Measurements from ENCODE around the gene PORCN. TPM values are rescaled to one million over a fixed set of nuclear protein-coding genes. Genes with fewer than 3 reads are reported as not detected.

The PORCN gene
- total RNA-seq, 2 donors from 2014 or later, result 11.1 to 19.1 TPM

DNA sequence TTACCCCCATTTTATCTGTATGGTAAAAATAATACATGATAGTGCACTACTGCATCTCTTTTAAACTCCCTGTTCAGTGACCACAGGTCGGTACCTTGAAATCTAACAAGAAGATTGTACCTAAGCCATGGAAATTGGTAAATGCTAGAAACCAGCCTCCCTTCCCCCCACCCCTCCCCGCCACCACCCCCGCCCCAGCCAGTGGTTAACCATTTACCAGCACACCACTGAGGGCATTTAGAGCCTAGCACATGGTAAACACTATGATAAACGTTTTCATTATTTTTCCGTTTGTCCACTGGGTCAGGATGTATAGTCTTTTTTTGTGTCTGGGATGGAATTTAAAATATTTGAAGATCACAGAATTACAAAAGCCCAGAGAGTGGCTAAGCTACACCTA lies 33.5 kb upstream of the PORCN start:
- intact Hi-C loops (cut with DNase I), result no loop called here
- no peak for DNase-seq
- no peak for ATAC-seq

DNA sequence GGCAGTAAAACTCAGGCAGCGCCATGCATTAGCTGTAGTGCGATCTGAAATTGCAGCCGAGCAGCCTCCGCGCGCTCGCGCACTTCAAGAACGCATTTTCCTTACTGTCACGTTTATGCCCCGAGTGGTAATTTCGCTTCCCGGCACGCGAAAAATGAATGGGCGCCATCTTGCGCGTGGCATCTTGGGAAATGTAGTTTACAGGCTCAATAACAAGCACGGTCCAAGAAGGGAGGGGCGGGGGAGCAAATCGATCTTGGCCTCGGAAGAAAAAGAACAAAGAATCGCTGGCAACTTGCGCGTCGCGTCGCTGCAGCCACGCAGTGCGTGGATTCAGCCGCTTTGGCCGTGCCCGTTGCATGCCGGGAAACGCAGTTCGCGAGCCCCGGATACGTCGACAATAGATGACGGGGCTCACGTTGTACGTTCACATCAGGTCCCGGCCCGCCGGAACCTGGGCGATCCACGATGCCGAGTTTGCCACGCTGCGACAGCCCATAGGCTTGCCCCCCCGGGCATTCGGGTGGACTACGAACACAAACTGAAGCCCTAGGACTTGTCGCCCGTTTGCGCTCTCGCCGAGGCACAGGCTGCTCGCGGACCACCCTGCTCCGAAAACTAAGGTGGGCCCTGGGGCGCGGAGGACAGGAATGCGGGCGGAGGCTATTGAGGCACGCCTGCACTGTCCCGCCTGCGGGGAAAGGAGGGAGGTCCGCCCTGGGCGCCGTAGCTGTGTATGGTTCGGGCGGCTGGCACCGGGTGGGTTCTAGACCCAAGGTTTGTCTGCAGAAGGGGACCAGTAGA lies 32.8 kb upstream of the PORCN start, which contains the start of gene FTSJ1:
Gene FTSJ1, plus strand, starts transcription at position 426 of the 804 bp plus-strand sequence. CDS start 1,849 bp downstream, outside the sequence.
- intact Hi-C loops (cut with DNase I), result no loop called here
- peak; percentile 92 for DNase-seq
- ATAC-seq, result peak; percentile 97 to 99

DNA sequence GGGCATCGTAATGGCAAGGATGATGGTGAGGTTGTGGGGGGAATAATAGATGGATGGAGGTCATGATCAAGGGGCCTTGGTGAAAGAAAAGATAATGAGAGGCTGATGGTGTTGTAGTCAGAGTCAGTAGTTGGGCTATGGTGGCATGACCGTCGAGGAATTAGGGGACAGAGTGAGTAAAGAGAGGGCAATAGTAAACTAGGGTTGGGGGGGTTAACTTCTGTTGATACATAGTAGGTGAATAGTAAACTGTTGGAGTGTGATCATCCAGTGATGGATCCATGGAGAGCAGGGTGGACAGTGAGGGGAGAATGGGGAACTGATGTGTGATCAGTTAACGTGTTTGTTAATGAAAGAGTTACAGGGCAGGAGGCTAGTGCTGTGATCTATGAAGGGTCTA lies 31.9 kb upstream of the PORCN start:
- no peak for DNase-seq
- intact Hi-C loops (cut with DNase I), result no loop called here
- no peak for ATAC-seq

DNA sequence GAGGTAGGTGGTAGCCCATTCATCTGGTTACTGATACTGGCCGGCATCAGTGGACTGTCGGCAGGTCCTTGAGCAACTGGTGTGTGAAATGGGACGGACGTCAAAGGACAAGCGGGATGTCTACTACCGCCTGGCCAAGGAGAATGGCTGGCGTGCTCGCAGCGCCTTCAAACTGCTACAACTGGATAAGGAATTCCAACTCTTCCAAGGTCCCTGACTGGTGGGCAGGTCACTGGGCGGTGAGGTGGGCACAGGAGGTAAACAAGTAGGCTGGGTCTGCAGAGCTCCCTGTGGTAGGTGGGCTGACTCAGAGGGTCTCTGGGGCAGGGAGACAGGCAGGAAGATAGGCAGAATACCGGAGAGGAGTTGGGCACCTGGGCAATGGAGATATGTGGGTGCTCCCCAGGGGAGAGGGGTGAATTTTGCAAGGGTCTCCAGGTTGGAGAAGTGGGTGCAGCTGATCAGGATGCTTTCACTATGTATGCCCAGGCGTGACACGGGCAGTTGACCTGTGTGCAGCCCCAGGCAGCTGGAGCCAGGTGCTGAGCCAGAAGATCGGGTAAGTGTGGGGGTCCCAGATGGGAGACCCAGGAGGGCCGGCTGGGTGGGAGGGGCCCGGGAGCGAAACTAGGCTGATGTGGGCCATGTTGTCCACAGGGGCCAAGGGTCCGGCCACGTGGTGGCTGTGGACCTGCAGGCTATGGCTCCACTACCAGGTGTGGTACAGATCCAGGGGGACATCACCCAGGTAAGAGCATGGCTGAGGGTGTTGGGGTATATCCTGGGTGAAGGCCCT lies 30.6 kb upstream of the PORCN start:
- ATAC-seq, result no peak
- intact Hi-C loops (cut with DNase I), result no loop called here
- DNase-seq, result no peak

DNA sequence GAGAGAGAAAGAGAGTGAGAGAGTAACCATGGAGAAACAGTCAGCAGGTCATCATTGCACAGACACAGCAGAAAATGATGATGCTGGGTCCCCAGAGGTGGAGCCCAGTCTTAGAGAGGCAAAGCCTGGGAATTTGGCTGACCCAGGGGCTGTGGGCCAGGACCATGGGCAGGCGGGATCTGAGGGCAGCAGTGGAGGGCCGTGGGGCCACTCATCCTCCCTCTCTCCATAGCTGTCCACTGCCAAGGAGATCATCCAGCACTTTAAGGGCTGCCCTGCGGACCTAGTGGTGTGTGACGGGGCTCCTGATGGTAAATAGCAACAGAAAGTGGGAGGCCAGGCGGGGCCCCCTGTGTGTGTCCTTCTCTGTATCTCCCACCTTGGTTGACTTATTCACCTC lies 30.0 kb upstream of the PORCN start:
- intact Hi-C loops (cut with DNase I), result no loop called here
- ATAC-seq, result no peak
- no peak for DNase-seq

DNA sequence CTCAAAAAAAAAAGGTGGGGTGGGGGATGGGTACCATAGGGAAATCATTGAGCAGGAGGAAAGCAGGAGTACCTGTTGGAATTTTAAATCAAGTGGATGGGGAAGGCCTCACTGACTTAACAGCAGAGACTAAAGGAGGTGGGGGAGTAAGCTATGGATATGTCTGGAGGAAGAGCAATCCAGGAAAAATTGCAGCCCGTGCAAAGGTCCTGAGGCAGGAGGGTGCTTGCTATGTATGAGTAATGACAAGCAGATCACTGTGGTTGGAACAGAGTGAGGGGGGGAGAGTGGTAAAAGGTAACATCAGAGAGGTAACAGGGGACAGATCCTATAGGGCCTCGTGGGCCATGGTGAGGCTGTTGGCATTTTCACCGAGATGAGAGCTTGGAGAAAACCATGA lies 28.6 kb upstream of the PORCN start:
- intact Hi-C loops (cut with DNase I), result no loop called here

DNA sequence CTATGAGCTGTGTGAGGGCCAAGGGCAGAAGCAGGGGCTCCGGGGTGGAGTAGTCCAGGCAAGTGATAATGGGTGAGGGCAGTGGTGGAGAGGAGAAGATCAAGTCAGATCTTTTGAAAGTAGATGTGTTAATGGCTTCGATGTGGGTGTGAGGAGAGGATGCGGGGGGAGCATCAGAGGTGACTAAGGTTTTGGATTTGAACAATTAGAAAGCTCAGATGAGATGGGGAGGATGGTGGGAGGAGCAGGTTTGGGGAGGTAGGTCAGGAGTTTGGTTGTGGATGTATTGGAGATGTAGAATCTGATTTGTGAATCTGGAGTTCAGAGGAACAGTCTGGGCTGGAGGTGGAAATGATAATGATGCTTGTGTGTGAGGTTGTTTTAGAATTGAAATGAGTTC lies 28.2 kb upstream of the PORCN start:
- ATAC-seq (no peak), DNase-seq (no peak)
- intact Hi-C loops (cut with DNase I), result no loop called here

More for the DNA sequence above, 28.6 kb upstream of the PORCN start:
- ATAC-seq, result no peak
- no peak for DNase-seq

DNA sequence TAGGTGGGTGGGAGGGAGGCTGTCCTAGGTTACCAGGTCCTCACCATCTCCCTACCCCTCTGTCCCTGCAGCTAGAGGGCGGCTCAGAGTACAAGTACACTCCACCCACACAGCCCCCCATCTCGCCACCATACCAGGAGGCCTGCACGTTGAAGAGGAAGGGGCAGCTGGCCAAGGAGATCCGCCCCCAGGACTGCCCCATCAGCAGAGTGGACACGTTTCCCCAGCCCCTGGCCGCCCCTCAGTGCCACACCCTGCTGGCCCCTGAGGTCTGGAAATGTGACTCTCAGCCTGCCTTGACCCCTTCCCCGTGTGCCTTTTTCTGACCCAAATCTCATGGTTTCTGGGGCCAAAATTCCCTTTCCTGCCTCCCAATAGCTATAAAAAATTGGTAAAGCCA lies 26.3 kb upstream of the PORCN start:
- intact Hi-C loops (cut with DNase I), result no loop called here
- DNase-seq, result no peak
- ATAC-seq, result no peak

DNA sequence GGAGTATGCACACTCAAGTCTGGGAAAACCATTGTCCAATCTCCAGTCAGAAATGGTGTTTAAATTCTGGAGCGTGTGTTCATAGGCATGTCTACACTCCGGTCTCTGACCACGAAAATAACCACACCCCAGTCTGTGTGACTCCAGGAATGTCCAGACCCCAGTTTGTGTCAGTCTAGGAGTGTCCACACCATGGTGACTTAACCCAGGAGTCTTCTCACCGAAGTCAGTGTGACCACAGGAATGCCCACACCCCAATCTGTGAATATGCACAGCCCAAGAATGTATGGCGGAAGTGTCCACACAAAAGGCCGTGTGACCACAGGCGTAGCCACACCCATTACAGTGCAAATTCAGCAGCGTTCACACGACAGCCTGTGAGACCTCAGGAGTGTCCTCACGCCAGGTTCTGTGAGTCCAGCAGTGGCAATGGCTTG lies 21.4 kb upstream of the PORCN start:
- DNase-seq, result no peak
- ATAC-seq, result no peak
- intact Hi-C loops (cut with DNase I), result no loop called here

DNA sequence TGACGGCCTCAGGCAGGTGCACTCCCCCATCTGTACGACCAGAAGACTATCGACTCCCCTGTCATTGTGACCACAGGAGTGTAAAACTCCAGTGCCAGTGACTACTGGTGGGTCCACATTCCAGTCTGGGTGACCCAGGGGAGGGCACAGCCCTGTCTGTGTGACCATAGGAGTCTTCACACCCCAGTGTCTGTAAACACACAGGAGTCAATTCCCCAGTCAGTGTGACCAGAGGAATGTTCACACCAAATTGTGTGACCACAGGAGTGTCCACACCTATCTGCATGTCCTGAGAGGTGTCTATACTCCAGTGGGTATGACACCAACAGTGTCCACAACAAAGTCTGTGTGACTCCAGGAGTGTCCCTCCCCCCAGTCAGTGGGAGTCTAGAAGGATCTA lies 20.8 kb upstream of the PORCN start:
- no peak for DNase-seq
- ATAC-seq, result no peak
- intact Hi-C loops (cut with DNase I), result no loop called here

DNA sequence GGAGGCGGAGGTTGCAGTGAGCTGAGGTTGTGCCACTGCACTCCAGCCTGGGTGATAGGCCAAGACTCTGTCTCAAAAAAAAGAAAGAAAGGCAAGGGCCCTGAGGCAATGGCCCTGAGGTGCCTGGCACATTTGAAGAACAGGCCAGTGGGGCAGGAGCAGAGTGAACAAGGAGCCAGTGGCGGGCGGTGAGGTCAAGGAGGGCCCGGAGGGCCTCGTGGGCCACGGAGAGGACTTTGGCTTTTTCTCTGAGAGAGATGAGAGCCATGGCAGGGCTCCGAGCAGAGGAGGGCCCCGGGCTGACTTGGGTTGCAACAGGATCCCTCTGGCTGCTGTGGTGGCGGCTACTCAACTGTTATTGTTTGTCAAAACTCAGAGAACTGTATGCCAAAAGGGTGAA lies 19.5 kb upstream of the PORCN start:
- DNase-seq, result no peak
- intact Hi-C loops (cut with DNase I), result no loop called here
- ATAC-seq, result no peak

DNA sequence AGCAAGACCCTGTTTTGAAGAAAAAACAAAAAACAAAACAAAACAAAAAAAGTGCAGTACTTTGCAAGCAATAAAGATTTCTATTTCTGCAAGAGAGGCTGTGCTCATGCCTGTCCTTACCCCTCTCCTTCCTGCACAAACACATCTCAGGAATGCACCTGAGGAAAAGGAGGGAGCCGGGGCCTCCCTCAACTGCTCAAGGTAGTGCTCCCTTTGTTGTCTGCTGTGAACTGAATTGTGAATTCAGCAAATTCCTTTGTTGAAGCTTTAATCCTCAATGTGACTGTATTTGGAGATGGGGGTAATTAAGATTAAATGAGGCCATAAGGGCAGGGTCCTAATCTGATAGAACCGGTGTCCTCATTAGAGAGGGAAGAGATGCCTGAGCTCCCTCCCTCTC lies 18.9 kb upstream of the PORCN start:
- DNase-seq (no peak), ATAC-seq (no peak)
- intact Hi-C loops (cut with DNase I), result loop anchor here in 1 of 2 donors (10.0 kb wide), 1 partner anchor 405 kb away; no protein-coding TSS in a partner anchor

DNA sequence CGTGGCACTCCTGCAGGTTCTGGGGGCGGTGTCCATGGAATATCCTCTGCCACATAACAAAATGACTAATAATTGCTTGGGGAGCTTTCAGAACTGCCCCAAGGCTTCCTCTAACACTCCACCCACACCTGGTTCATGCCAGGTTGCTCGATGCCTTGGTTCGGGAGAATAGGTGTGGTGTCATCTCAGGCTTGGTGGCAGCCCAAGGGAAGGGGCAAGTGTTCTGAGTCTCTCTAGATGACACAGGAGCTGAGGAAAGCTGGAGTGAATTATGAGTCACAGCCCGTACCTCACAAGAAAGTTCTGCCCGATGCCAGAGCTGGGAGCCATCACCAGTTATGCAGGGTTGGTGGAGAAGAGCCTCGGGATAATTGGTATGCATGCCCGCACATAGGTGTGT lies 18.1 kb upstream of the PORCN start:
- ATAC-seq, result no peak

DNA sequence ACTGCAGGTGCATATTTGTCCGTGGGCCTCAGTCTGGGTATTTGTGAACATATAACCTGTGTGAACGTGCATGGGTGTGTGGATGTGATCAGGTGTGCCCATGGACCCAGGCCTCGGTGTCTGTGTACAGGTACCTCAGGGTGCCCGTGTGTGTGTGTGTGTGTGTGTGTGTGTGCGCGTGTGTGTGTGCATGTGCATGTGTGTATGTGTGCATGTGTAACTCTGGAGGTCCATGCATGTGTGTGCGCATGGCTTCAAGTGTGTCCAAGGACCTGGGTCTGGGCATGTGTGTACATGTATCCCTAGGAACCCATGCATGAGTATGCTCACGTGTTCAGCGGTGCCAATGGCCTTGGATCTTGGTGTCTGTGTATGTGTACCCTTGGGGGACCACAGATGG lies 17.0 kb upstream of the PORCN start:
- no peak for DNase-seq
- no peak for ATAC-seq
- intact Hi-C loops (cut with DNase I), result loop anchor here in 1 of 2 donors (10.0 kb wide), 1 partner anchor 407 kb away; no protein-coding TSS in a partner anchor

More for the DNA sequence above, 18.1 kb upstream of the PORCN start:
- no peak for DNase-seq
- intact Hi-C loops (cut with DNase I), result loop anchor here in 1 of 2 donors (10.0 kb wide), 1 partner anchor 406 kb away; no protein-coding TSS in a partner anchor

DNA sequence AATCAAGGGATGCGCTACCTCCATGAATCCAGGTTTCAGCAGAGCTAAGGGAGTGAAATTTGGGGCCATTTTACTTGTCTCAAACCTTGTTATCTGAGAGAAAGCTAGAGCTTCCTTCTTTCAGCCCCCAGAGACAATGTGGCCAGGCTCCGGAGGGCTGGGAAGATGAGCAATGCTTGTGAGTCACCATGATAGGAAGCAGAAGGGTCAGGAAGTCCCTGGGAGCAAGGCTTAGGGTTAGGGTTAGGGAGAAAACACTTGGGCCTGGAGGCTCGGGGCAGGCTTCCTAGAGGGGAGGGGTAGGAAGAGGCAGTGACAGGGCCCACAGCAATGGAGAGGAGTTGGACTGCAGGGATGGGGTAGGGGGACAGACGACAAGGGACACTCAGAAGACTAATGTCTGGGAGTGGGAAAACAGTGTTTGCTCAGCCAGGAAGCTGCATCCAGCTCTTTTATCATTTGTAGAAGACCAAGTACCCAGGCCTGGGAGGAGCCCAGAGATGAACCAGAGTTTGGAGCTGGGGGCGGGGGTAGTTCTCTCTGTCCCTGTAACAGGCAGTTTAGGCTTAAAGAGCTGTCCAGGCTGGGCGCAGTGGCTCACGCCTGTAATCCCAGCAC lies 16.4 kb upstream of the PORCN start:
- DNase-seq, result no peak
- peak in 1 of 2 donors; percentile 57 for ATAC-seq
- intact Hi-C loops (cut with DNase I), result loop anchor here in 1 of 2 donors (10.0 kb wide), 1 partner anchor 408 kb away; no protein-coding TSS in a partner anchor

DNA sequence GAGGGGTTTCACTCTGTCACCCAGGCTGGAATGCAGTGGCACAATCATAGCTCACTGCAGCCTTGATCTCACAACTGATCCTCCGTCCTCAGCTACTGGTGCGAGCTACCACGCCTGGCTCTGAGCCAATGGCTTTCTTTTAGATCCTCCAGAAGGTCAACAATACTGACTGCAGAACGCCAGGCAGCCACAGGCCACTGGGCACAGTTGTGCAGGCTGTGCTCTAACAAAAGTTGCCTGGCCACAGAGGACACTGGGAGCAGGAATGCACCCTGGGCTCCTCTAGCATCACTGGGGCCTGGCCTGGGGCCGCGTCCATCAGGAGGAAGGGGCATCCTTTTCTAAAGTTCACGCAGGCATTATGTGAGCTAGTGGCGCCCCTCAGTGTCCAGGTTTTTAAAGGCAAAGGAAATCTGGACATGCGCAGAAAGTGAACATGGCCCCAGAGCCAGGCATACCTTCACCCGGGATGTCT lies 14.9 kb upstream of the PORCN start:
- intact Hi-C loops (cut with DNase I), result loop anchor here in 1 of 2 donors (10.0 kb wide), 1 partner anchor 409 kb away; no protein-coding TSS in a partner anchor
- no peak for DNase-seq
- ATAC-seq, result peak; percentile 43 to 57

DNA sequence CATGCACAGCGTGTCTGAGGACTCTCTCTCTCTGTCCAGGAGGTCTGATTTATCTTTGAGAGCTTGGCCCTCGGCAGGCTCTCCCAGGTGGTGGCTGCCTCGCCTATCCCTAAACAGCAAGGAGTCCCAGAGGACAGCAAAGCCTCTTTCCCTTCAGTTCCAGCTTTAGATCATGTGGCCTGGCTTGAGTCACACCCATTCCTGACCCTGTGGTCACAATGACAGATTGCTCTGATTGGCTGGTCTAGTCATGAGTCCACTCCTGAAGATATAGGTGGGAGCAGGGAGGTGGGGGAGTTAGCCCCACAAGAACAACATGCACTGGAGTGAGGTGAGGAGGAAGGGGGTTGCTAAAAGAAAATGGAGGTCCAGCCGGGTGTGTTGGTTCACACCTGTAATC lies 12.1 kb upstream of the PORCN start:
- intact Hi-C loops (cut with DNase I), result loop anchor here in 1 of 2 donors (10.0 kb wide), 1 partner anchor 412 kb away; no protein-coding TSS in a partner anchor
- ATAC-seq (no peak), DNase-seq (no peak)

DNA sequence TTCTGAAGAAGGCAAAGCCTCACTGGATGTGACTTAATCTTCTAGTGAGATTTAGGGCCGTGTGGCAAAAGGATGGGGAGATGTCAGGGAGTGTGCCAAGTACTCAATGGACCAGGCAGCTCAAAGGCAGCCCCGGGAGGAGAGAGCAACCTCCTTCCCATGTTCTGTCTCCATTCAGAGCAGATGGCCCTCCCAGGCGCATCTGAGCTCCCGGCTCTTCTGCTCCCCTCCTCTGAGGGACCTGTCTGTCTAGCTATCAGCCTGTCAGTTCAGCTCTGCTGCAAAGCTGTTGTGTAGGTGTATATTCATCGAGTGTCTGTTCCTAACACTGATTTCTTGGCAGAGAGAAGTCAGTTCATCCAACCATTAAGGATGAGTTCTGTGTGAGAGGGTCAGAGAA lies 10.9 kb upstream of the PORCN start:
- intact Hi-C loops (cut with DNase I), result loop anchor here in 1 of 2 donors (10.0 kb wide), 1 partner anchor 413 kb away; no protein-coding TSS in a partner anchor
- no peak for ATAC-seq
- no peak for DNase-seq

DNA sequence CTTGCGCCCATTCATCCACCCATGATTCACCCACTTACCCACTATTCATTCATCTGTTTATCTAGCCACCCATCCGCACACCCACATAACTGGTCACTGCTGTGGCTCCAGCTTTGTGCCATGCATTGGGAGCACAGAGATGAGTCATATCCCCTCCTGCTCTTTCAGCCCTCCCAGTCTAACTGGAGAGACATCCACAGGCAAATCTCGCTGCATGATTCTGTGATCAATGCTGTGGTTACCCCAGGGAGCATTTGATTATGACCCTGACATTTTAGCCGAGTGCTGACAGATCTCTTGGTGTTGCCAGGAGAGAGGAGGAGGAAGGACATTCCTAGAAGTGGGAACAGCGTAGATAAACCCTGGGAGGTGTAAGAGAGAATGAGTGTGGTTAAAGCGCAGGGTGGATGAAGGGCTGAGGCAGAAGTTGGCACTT lies 10.4 kb upstream of the PORCN start:
- DNase-seq, result no peak
- peak in 1 of 2 donors; percentile 66 for ATAC-seq
- intact Hi-C loops (cut with DNase I), result loop anchor here in 1 of 2 donors (10.0 kb wide), 1 partner anchor 414 kb away; no protein-coding TSS in a partner anchor
